Mesenchymal stem cell (in vitro differentiated cells and primary cell): ENCODE data around the gene OGFOD3.

Experiments used
- DNase-seq: peaks from one replicate; pipeline ENCODE4 v3.0.0-alpha.2; 2013
- H2AFZ ChIP-seq: one replicate; pipeline ENCODE4 v1.6.1; 2013; ENCODE audit warnings: low read depth, mild to moderate bottlenecking, control low read depth, inconsistent platforms, low read length, moderate library complexity
- H2AK5ac ChIP-seq: 2 replicates; pipeline ENCODE4 v1.6.1; 2013; ENCODE audit warnings: low read length, moderate library complexity, mild to moderate bottlenecking, inconsistent platforms; ENCODE audit not compliant: severe bottlenecking
- H2BK120ac ChIP-seq: one replicate; pipeline ENCODE4 v1.6.1; 2013; ENCODE audit warnings: low read depth, mild to moderate bottlenecking, inconsistent platforms, low read length, moderate library complexity
- H2BK12ac ChIP-seq, 2 experiments: one replicate each; pipeline ENCODE4 v1.6.1; 2013; ENCODE audit warnings: inconsistent platforms in 2 of 2, low read length in 2 of 2, mild to moderate bottlenecking in 2 of 2, moderate library complexity in 2 of 2, control low read depth in 1 of 2
- H2BK15ac ChIP-seq: one replicate; pipeline ENCODE4 v1.6.1; 2013; ENCODE audit warnings: mild to moderate bottlenecking, low read depth, inconsistent platforms; ENCODE audit not compliant: poor library complexity, severe bottlenecking
- H2BK5ac ChIP-seq: 2 replicates; pipeline ENCODE4 v1.6.1; 2013; ENCODE audit warnings: low read depth, mild to moderate bottlenecking, low read length, control low read depth, inconsistent platforms; ENCODE audit not compliant: poor library complexity, severe bottlenecking
- H3K14ac ChIP-seq, 2 experiments: one replicate each; pipeline ENCODE4 v1.6.1; 2013; ENCODE audit warnings: inconsistent platforms in 2 of 2, low read length in 2 of 2, control low read depth in 1 of 2, mild to moderate bottlenecking in 1 of 2, moderate library complexity in 1 of 2
- H3K18ac ChIP-seq, 2 experiments: one replicate each; pipeline ENCODE4 v1.6.1; 2013; ENCODE audit warnings: inconsistent platforms in 2 of 2, low read length in 2 of 2, control low read depth in 1 of 2, low read depth in 1 of 2, mild to moderate bottlenecking in 1 of 2
- H3K23ac ChIP-seq, 2 experiments: one replicate each; pipeline ENCODE4 v1.6.1; 2013; ENCODE audit warnings: inconsistent platforms in 2 of 2, low read length in 2 of 2, mild to moderate bottlenecking in 2 of 2, moderate library complexity in 2 of 2, control low read depth in 1 of 2
- H3K27ac ChIP-seq: 2 replicates; pipeline ENCODE4 v1.5.1; 2013; ENCODE audit warnings: mild to moderate bottlenecking, moderate library complexity, low read length, control low read depth, inconsistent platforms; ENCODE audit not compliant: poor library complexity, severe bottlenecking
- H3K27me3 ChIP-seq, 2 experiments: 2 replicates each; pipeline versions ENCODE4 v1.6.1 to v1.7.0; 2013; ENCODE audit warnings: low read length in 2 of 2, mild to moderate bottlenecking in 2 of 2, moderate library complexity in 2 of 2, control low read depth in 1 of 2, inconsistent platforms in 1 of 2; ENCODE audit not compliant: control insufficient read depth in 1 of 2, insufficient read depth in 1 of 2
- H3K36me3 ChIP-seq, 2 experiments: 2 replicates each; pipeline versions ENCODE4 v1.6.1 to v1.7.0; 2013; ENCODE audit warnings: low read length in 2 of 2, control low read depth in 1 of 2, inconsistent platforms in 1 of 2, low read depth in 1 of 2, mild to moderate bottlenecking in 1 of 2; ENCODE audit not compliant: insufficient read depth in 2 of 2, control insufficient read depth in 1 of 2
- H3K4ac ChIP-seq, 2 experiments: one replicate each; pipeline ENCODE4 v1.6.1; 2013; ENCODE audit warnings: inconsistent platforms in 2 of 2, low read length in 2 of 2, mild to moderate bottlenecking in 2 of 2, moderate library complexity in 2 of 2, control low read depth in 1 of 2, low read depth in 1 of 2
- H3K4me1 ChIP-seq: 2 replicates; pipeline ENCODE4 v1.6.1; 2013; ENCODE audit warnings: low read depth, low read length, control low read depth; ENCODE audit not compliant: control insufficient read depth, insufficient read depth
- H3K4me2 ChIP-seq: 2 replicates; pipeline ENCODE4 v1.6.1; 2013; ENCODE audit warnings: low read length, mild to moderate bottlenecking, inconsistent platforms; ENCODE audit not compliant: poor library complexity, severe bottlenecking
- H3K4me3 ChIP-seq, 2 experiments: 2 replicates each; pipeline versions ENCODE4 v1.5.1 to v1.7.0; 2013; ENCODE audit warnings: low read length in 2 of 2, mild to moderate bottlenecking in 2 of 2, control low read depth in 1 of 2, low read depth in 1 of 2; ENCODE audit not compliant: insufficient read depth in 1 of 2
- H3K79me1 ChIP-seq: replicated peaks from 2 replicates; pipeline ENCODE4 v1.6.1; 2013; ENCODE audit warnings: mild to moderate bottlenecking, control low read depth, low read length, inconsistent platforms; ENCODE audit not compliant: poor library complexity, severe bottlenecking
- H3K9ac ChIP-seq: 2 replicates; pipeline ENCODE4 v1.7.0; 2013; ENCODE audit warnings: mild to moderate bottlenecking, low read length, moderate library complexity
- H3K9me3 ChIP-seq: 2 replicates; pipeline ENCODE4 v1.7.0; 2013; ENCODE audit warnings: mild to moderate bottlenecking, low read length; ENCODE audit not compliant: control insufficient read depth
- H4K8ac ChIP-seq: one replicate; pipeline ENCODE4 v1.6.1; 2013; ENCODE audit warnings: inconsistent platforms, mild to moderate bottlenecking, low read length, moderate library complexity
- H4K91ac ChIP-seq: one replicate; pipeline ENCODE4 v1.6.1; 2013; ENCODE audit warnings: mild to moderate bottlenecking, low read length, inconsistent platforms
- WGBS: methylation state at CpG from one replicate; pipeline ENCODE4 v1.1.7; 2013; ENCODE audit warnings: mixed read lengths; 5-methylcytosine and 5-hydroxymethylcytosine counted together

The OGFOD3 gene

DNA sequence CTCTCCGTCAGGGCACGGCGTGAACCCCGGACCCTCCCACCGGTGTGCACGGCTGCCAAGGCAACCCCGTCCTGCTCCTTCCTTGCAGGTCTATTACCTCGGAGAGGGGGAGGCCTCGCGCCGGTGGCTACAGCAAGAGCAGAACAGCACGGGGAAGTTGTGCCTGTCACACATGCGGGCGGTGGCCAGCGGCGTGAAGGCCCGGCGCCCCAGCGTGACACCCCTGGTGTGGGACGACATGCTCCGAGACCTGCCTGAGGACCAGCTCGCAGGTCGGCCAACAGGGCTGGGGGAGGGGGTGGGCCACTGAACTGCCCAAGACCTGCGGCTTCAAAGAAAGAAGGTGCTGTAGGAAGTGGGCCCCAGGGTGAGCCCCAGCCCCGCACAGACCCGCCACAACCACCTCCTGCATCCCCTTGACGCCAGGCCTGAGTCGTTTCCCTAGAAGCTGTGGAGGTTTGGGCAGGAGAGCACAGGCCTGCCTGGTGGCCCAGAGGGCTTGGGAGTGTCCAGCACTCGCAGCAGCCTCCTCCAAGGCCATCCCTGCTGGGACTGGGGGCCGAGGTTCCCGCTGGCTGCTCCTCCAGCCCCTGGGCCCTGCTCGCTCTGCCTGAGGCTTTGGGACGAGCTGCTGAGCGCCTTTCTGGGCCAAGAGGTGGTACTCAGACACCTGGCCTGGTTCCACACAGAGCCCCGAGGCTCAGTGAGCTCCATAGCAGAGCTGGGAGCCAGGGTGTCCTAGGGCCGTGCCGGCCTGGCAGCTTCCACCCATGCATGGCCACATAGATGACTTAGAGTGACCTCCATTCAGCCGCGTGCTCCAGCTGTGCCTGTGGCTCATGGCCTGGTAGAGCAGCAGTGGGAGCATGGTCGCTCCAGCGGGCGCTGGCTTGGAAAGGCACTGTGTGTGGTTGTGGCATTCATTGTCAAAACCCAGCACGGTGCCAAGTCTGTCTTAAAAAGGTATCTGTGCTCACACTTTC is 17.5 kb upstream of the OGFOD3 start:
- no peak overlapping the region for H2BK12ac ChIP-seq
- peaks cover 8 to 51% of the 10 kb centered on the region in 2 experiments for H3K36me3 ChIP-seq
- no peak overlapping the region for H3K4ac ChIP-seq
- 94% methylated on average over 42 of the region's 43 CpGs for WGBS
- no peak overlapping the region for H4K8ac ChIP-seq
- H3K4me1 ChIP-seq = peaks cover 22% of the 10 kb centered on the region
- no peak overlapping the region for H2BK15ac ChIP-seq
- H2AFZ ChIP-seq = no peak overlapping the region
- H3K23ac ChIP-seq = no peak overlapping the region
- H3K27ac ChIP-seq = no peak overlapping the region
- H2BK120ac ChIP-seq = no peak overlapping the region
- no peak overlapping the region for H3K4me2 ChIP-seq
- H3K9ac ChIP-seq = no peak overlapping the region
- no peaks in the 10 kb centered on the region for H3K27me3 ChIP-seq
- no peak overlapping the region for H3K4me3 ChIP-seq
- no peak overlapping the region for H3K18ac ChIP-seq
- H2AK5ac ChIP-seq = no peak overlapping the region
- H3K9me3 ChIP-seq = no peaks in the 10 kb centered on the region
- no peaks in the 10 kb centered on the region for H3K79me1 ChIP-seq
- H3K14ac ChIP-seq = no peak overlapping the region
- no peak overlapping the region for H4K91ac ChIP-seq
- no peak overlapping the region for H2BK5ac ChIP-seq
- DNase-seq = no peak

DNA sequence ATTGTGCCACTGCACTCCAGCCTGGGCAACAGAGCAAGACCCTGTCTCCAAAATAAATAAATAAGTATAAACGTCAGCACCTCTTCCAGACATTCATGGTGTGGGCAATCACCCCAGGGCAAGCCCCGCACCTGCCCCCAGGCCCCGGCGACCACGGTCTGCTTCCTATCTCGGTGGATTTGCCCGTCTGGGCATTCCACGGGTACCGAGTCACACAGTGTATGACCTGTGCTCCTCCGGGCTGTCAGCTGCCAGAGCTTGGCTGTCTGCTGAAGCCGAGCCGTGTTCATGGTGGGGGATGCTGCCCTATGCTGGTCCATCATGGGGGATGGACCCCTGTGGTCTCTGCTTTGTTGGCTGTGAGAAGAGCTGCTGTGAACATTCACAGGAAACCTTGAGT is 16.7 kb upstream of the OGFOD3 start:
- no peak overlapping the region for H3K14ac ChIP-seq
- H2BK12ac ChIP-seq = no peak overlapping the region
- H2AFZ ChIP-seq = no peak overlapping the region
- H3K18ac ChIP-seq = no peak overlapping the region
- H4K91ac ChIP-seq = no peak overlapping the region
- no peaks in the 10 kb centered on the region for H3K27me3 ChIP-seq
- no peak overlapping the region for H2BK5ac ChIP-seq
- DNase-seq = peak; percentile 9
- no peak overlapping the region for H2BK15ac ChIP-seq
- H3K23ac ChIP-seq = no peak overlapping the region
- H3K79me1 ChIP-seq = no peaks in the 10 kb centered on the region
- H3K4me1 ChIP-seq = peaks cover 20% of the 10 kb centered on the region
- H3K36me3 ChIP-seq = peaks cover 8 to 47% of the 10 kb centered on the region in 2 experiments
- 71% methylated on average over 12 of the region's 12 CpGs for WGBS
- no peak overlapping the region for H2AK5ac ChIP-seq
- no peak overlapping the region for H4K8ac ChIP-seq
- no peaks in the 10 kb centered on the region for H3K9me3 ChIP-seq
- no peak overlapping the region for H3K27ac ChIP-seq
- H2BK120ac ChIP-seq = no peak overlapping the region
- H3K9ac ChIP-seq = no peak overlapping the region
- no peak overlapping the region for H3K4ac ChIP-seq
- H3K4me3 ChIP-seq = no peak overlapping the region
- no peak overlapping the region for H3K4me2 ChIP-seq

DNA sequence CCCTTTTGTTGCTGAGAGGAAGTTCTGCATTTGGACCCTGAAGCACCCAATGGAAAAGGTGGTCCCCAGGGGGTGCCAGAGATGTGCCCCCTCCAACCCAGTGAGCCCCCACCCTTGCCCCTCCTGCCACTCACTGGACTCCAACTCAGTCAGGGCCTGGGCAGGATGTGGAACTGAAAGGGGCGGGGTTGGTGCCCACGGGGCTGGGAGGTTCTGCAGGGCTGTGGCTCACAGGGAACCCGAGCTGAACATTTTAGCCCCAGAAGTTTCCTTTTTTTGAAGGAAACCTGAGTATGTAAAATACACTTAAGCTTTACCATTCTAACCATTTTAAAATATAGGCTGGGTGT is 15.8 kb upstream of the OGFOD3 start:
- H3K4me2 ChIP-seq = no peak overlapping the region
- H3K79me1 ChIP-seq = no peaks in the 10 kb centered on the region
- no peak overlapping the region for H2BK12ac ChIP-seq

DNA sequence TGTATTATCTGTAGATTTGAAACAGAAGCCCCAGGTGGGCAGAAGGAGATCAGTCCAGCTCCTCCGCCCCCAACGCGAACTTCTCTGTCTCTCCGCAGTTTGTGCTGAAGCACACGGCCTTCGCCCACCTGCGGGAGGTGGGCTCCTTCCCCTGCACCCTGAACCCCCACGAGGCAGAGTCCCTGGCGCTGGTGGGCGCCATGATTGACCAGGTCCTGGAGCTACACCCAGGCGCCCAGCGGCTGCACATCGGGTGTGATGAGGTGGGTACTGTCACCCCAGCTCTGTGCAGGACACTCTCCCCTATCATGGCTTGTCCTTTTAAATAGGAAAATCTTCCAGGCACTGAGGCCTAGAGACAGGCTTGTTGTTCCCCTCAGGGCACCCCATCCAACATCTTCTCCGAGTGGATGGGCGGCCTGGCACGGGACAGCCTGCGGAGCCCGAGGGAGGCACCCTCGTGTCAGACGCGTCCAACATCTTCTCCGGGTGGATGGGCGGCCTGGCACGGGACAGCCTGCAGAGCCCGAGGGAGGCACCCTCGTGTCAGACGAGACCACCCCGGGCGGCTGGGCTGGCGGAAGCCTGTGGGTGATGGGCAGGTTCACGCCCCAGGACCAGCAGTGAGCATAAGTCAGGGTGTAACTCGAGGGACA is 15.3 kb upstream of the OGFOD3 start:
- Histone ChIP-seq H2BK15ac (no peak overlapping the region), H3K18ac (no peak overlapping the region), H3K27ac (no peak overlapping the region), H2AK5ac (no peak overlapping the region), H3K4me3 (no peak overlapping the region), H3K23ac (no peak overlapping the region), H3K36me3 (peaks cover 8 to 42% of the 10 kb centered on the region in 2 experiments), H2BK5ac (no peak overlapping the region), H3K4me2 (no peak overlapping the region), H3K9me3 (no peaks in the 10 kb centered on the region), H2BK120ac (no peak overlapping the region), H2BK12ac (no peak overlapping the region), H3K14ac (no peak overlapping the region), H3K9ac (no peak overlapping the region), H4K91ac (no peak overlapping the region), H4K8ac (no peak overlapping the region), H3K4me1 (peaks cover 21% of the 10 kb centered on the region), H2AFZ (no peak overlapping the region), H3K79me1 (no peaks in the 10 kb centered on the region), H3K4ac (no peak overlapping the region), H3K27me3 (no peaks in the 10 kb centered on the region)
- no peak for DNase-seq
- WGBS = 93% methylated on average over 32 of the region's 32 CpGs

More for the DNA sequence above, 15.8 kb upstream of the OGFOD3 start:
- H3K27ac ChIP-seq = no peak overlapping the region
- no peak overlapping the region for H3K9ac ChIP-seq
- H4K91ac ChIP-seq = no peak overlapping the region
- no peak overlapping the region for H2AK5ac ChIP-seq
- no peak overlapping the region for H3K14ac ChIP-seq
- H3K27me3 ChIP-seq = no peaks in the 10 kb centered on the region
- no peak overlapping the region for H2BK120ac ChIP-seq
- no peak overlapping the region for H3K4me3 ChIP-seq
- no peak for DNase-seq
- H3K9me3 ChIP-seq = no peaks in the 10 kb centered on the region
- H3K23ac ChIP-seq = no peak overlapping the region
- H3K4me1 ChIP-seq = peaks cover 21% of the 10 kb centered on the region
- H4K8ac ChIP-seq = no peak overlapping the region
- peaks cover 8 to 47% of the 10 kb centered on the region in 2 experiments for H3K36me3 ChIP-seq
- no peak overlapping the region for H2AFZ ChIP-seq
- no peak overlapping the region for H2BK15ac ChIP-seq
- H2BK5ac ChIP-seq = no peak overlapping the region
- H3K4ac ChIP-seq = no peak overlapping the region
- H3K18ac ChIP-seq = no peak overlapping the region
- WGBS = no CpG with 5 or more reads among the region's 3 CpGs
